Ovary (tissue), 3 donors: ENCODE data around the gene ROR2.

Source experiments
- CTCF ChIP-seq, 3 donors: fragments of 450-650 bp in 2 of 3; fragments of 200-600 bp in 1 of 3; IDR thresholded peaks; one replicate each; pipeline versions ENCODE4 v1.5.1 to v1.8.0; 2016 to 2022; ENCODE audit warnings: antibody characterized with exemption in 3 of 3, mild to moderate bottlenecking in 1 of 3
- POLR2A ChIP-seq: fragments of 450-650 bp; IDR thresholded peaks from one replicate; pipeline ENCODE4 v1.6.1; 2017; ENCODE audit warnings: antibody characterized with exemption, mild to moderate bottlenecking, moderate library complexity
- donor health status: DM: no; HTN: no; CAD: no.

- TF ChIP-seq CTCF (IDR thresholded peaks at IDR 0.05) (no peak), POLR2A (no peak)
These were observed 261.0 kb downstream of the ROR2 start for GRCh38 chr9:91689006-91689405.
